CD14-positive monocyte (primary cell): ENCODE measurements around the gene CRYGA. TPM values are rescaled to one million over a fixed set of nuclear protein-coding genes. Genes with fewer than 3 reads are reported as not detected.
"Not testable (repeated sequence)": the region's sequence is repeated elsewhere in the genome, so short reads cannot be mapped to it uniquely, and the experiment has no call there.

Experiments
- DNase-seq, 3 donors: peaks; one replicate each; pipeline ENCODE4 v3.0.0-alpha.2; 2011 to 2022
- H2AFZ ChIP-seq: 2 replicates; pipeline ENCODE4 v1.6.0; 2012; ENCODE audit warnings: mild to moderate bottlenecking, low read depth, low read length, inconsistent platforms; ENCODE audit not compliant: insufficient read depth, poor library complexity, severe bottlenecking
- H3K27ac ChIP-seq, 2 donors: 1 replicate in 1 of 2; 2 replicates in 1 of 2; pipeline ENCODE4 v1.5.1; 2012 to 2013; ENCODE audit warnings: low read length in 2 of 2, control low read depth in 1 of 2, inconsistent platforms in 1 of 2, low read depth in 1 of 2, mild to moderate bottlenecking in 1 of 2
- H3K27me3 ChIP-seq, 2 donors: one replicate each; pipeline versions ENCODE4 v1.6.0 to v1.6.1; 2011 to 2013; ENCODE audit warnings: low read length in 2 of 2; ENCODE audit not compliant: control insufficient read depth in 2 of 2, insufficient read depth in 2 of 2
- H3K36me3 ChIP-seq, 2 donors: replicated peaks in 1 of 2; 1 replicate in 1 of 2; 2 replicates in 1 of 2; pipeline versions ENCODE4 v1.5.1 to v1.6.1; 2012 to 2013; ENCODE audit warnings: low read length in 2 of 2, control low read depth in 1 of 2, inconsistent platforms in 1 of 2, mild to moderate bottlenecking in 1 of 2; ENCODE audit not compliant: insufficient read depth in 2 of 2, control insufficient read depth in 1 of 2
- H3K4me1 ChIP-seq, 2 donors: 1 replicate in 1 of 2; 2 replicates in 1 of 2; pipeline versions ENCODE4 v1.5.1 to v1.6.1; 2012 to 2013; ENCODE audit warnings: low read length in 2 of 2, control low read depth in 1 of 2, inconsistent platforms in 1 of 2, mild to moderate bottlenecking in 1 of 2, moderate library complexity in 1 of 2; ENCODE audit not compliant: insufficient read depth in 2 of 2, control insufficient read depth in 1 of 2
- H3K4me2 ChIP-seq: replicated peaks from 2 replicates; pipeline ENCODE3; 2012; ENCODE audit warnings: low read length, moderate library complexity, mild to moderate bottlenecking; ENCODE audit not compliant: poor library complexity, severe bottlenecking; ENCODE audit errors: extremely low read depth
- H3K4me3 ChIP-seq, 3 experiments: fragments of 200-600 bp in 1 of 3; sonication (generic) in 1 of 3; replicated peaks in 1 of 3; 1 replicate in 2 of 3; 2 replicates in 1 of 3; pipeline ENCODE4 v1.5.1; 2011 to 2013; ENCODE audit warnings: low read length in 3 of 3, mild to moderate bottlenecking in 3 of 3, control low read depth in 2 of 3, low read depth in 2 of 3, inconsistent platforms in 1 of 3, moderate library complexity in 1 of 3
- H3K79me2 ChIP-seq: 2 replicates; pipeline ENCODE4 v1.6.0; 2012; ENCODE audit warnings: mild to moderate bottlenecking, control low read depth, inconsistent platforms, low read length, moderate library complexity; ENCODE audit not compliant: insufficient read depth
- H3K9ac ChIP-seq: 2 replicates; pipeline ENCODE4 v1.6.0; 2017; ENCODE audit warnings: low read length, mild to moderate bottlenecking; ENCODE audit not compliant: insufficient read depth, poor library complexity, severe bottlenecking
- H3K9me3 ChIP-seq, 2 donors: replicated peaks in 1 of 2; 1 replicate in 1 of 2; 2 replicates in 1 of 2; pipeline versions ENCODE4 v1.5.1 to v1.6.1; 2012 to 2013; ENCODE audit warnings: low read length in 2 of 2, control low read depth in 1 of 2; ENCODE audit not compliant: control insufficient read depth in 1 of 2, insufficient read depth in 1 of 2
- H4K20me1 ChIP-seq: 2 replicates; pipeline ENCODE4 v1.6.0; 2012; ENCODE audit warnings: mild to moderate bottlenecking, low read length, control low read depth, moderate library complexity; ENCODE audit not compliant: insufficient read depth
- H3K27ac Mint-ChIP-seq, 7 donors: one replicate each; pipeline ENCODE4 v1.8.0; 2020; ENCODE audit warnings: mild to moderate bottlenecking in 7 of 7, mixed read lengths in 7 of 7, moderate library complexity in 6 of 7, inconsistent platforms in 2 of 7
- H3K27me3 Mint-ChIP-seq, 3 donors: one replicate each; pipeline ENCODE4 v1.8.0; 2021 to 2022; ENCODE audit warnings: low read depth in 3 of 3, mild to moderate bottlenecking in 3 of 3, mixed read lengths in 3 of 3, moderate library complexity in 3 of 3, inconsistent platforms in 1 of 3
- H3K36me3 Mint-ChIP-seq, 2 donors: one replicate each; pipeline ENCODE4 v1.8.0; 2020; ENCODE audit warnings: mixed read lengths in 2 of 2, inconsistent platforms in 1 of 2, mild to moderate bottlenecking in 1 of 2
- H3K4me1 Mint-ChIP-seq: one replicate; pipeline ENCODE4 v1.8.0; 2020; ENCODE audit warnings: mild to moderate bottlenecking, mixed read lengths
- H3K4me3 Mint-ChIP-seq, 2 donors: one replicate each; pipeline ENCODE4 v1.8.0; 2020; ENCODE audit warnings: mild to moderate bottlenecking in 2 of 2, mixed read lengths in 2 of 2, moderate library complexity in 1 of 2
- H3K9me3 Mint-ChIP-seq, 7 donors: one replicate each; pipeline ENCODE4 v1.8.0; 2020 to 2022; ENCODE audit warnings: mixed read lengths in 7 of 7, mild to moderate bottlenecking in 6 of 7, moderate library complexity in 6 of 7, inconsistent platforms in 2 of 7
- WGBS: methylation state at CpG from one replicate; pipeline ENCODE4 v1.1.5; 2013; ENCODE audit warnings: missing lambda C conversion rate; ENCODE audit not compliant: insufficient coverage; 5-methylcytosine and 5-hydroxymethylcytosine counted together
- intact Hi-C, 2 donors: fragments of 100-400 bp; cut with micrococcal nuclease; formaldehyde crosslinking; loops; one replicate each; pipeline versions ENCODE4 v1.15.0 to v1.15.1; 2023
- polyA plus RNA-seq, 3 donors: library from polyadenylated mRNA; depleted of rRNA in 1 of 3; unstranded in 2 of 3; stranded (reverse) in 1 of 3; fragments of 300-500 nt in 2 of 3; fragments of >200 nt in 1 of 3; fragmentation: Illumina TruSeq in 2 of 3; gene quantifications; 1 replicate in 2 of 3; 2 replicates in 1 of 3; pipeline ENCODE4 v1.2.3, GENCODE V29; 2012 to 2021
- TF ChIP-seq, protein P1 (sequence below): fragments of 200-600 bp; IDR thresholded peaks from one replicate; pipeline ENCODE4 v1.8.0; 2022; ENCODE audit warnings: antibody characterized with exemption, mild to moderate bottlenecking

The CRYGA gene
- polyA plus RNA-seq, 3 donors = not detected

DNA sequence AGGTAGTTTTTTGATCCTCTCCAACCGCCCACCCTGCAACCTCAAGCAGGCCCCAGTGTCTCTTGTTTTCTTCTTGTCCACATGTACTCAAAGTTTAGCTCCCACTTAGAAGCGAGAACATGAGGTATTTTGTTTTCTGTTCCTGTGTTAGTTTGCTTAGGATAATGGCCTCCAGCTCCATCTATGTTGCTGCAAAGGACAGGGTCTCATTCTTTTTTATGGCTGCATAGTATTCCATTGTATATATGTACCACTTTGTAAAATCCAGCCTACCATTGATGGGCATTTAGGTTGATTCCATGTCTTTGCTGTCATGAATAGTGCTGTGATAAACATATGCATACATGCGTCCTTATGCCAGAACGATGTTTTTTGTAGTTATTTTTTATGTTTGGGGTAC, 36.3 kb downstream of the CRYGA start:
- no peaks in the 10 kb centered on the region for H3K79me2 ChIP-seq
- H3K36me3 Mint-ChIP-seq = peaks cover 0 to 1% of the 10 kb centered on the region in 2 donors
- intact Hi-C loops = no loop called here

GRCh38 chr2:208125251-208125650, 38.1 kb downstream of the CRYGA start:
- Mint-ChIP-seq H3K27ac (no peak overlapping the region), H3K4me1 (peaks cover 19% of the 10 kb centered on the region), H3K4me3 (peak overlapping the region in 1 of 2 donors; percentile 91), H3K36me3 (peaks cover 0 to 1% of the 10 kb centered on the region in 2 donors), H3K9me3 (peaks cover 0 to 2% (median 0%) of the 10 kb centered on the region in 7 donors), H3K27me3 (peaks cover 4 to 18% (median 12%) of the 10 kb centered on the region in 3 donors)
- intact Hi-C loops = no loop called here
- no peak for DNase-seq
- Histone ChIP-seq H3K4me1 (peaks cover 4 to 11% of the 10 kb centered on the region in 2 donors), H3K27ac (no peak overlapping the region), H3K9me3 (no peaks in the 10 kb centered on the region), H4K20me1 (no peaks in the 10 kb centered on the region), H2AFZ (no peak overlapping the region), H3K4me3 (no peak overlapping the region), H3K9ac (no peak overlapping the region), H3K27me3 (peaks cover 2 to 3% of the 10 kb centered on the region in 2 donors), H3K4me2 (no peak overlapping the region), H3K79me2 (no peaks in the 10 kb centered on the region), H3K36me3 (no peaks in the 10 kb centered on the region)
- WGBS = 91% methylated on average over 4 of the region's 4 CpGs
- TF ChIP-seq, protein P1, sequence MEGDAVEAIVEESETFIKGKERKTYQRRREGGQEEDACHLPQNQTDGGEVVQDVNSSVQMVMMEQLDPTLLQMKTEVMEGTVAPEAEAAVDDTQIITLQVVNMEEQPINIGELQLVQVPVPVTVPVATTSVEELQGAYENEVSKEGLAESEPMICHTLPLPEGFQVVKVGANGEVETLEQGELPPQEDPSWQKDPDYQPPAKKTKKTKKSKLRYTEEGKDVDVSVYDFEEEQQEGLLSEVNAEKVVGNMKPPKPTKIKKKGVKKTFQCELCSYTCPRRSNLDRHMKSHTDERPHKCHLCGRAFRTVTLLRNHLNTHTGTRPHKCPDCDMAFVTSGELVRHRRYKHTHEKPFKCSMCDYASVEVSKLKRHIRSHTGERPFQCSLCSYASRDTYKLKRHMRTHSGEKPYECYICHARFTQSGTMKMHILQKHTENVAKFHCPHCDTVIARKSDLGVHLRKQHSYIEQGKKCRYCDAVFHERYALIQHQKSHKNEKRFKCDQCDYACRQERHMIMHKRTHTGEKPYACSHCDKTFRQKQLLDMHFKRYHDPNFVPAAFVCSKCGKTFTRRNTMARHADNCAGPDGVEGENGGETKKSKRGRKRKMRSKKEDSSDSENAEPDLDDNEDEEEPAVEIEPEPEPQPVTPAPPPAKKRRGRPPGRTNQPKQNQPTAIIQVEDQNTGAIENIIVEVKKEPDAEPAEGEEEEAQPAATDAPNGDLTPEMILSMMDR = no peak

More for the DNA sequence above, 36.3 kb downstream of the CRYGA start:
- no peak overlapping the region for H3K4me2 ChIP-seq
- H3K4me3 Mint-ChIP-seq = no peak overlapping the region
- no peak overlapping the region for H3K9ac ChIP-seq
- no peaks in the 10 kb centered on the region for H3K9me3 ChIP-seq
- TF ChIP-seq, protein P1 = no peak
- peaks cover 4 to 18% (median 13%) of the 10 kb centered on the region in 3 donors for H3K27me3 Mint-ChIP-seq
- no CpG with 5 or more reads among the region's 4 CpGs for WGBS
- no peaks in the 10 kb centered on the region for H4K20me1 ChIP-seq
- no peaks in the 10 kb centered on the region for H3K36me3 ChIP-seq
- H3K4me1 Mint-ChIP-seq = peaks cover 19% of the 10 kb centered on the region
- H3K4me3 ChIP-seq = no peak overlapping the region
- no peak overlapping the region for H3K27ac ChIP-seq
- H3K9me3 Mint-ChIP-seq = peaks cover 0 to 1% (median 0%) of the 10 kb centered on the region in 7 donors
- no peak overlapping the region for H2AFZ ChIP-seq
- peaks cover 2 to 3% of the 10 kb centered on the region in 2 donors for H3K27me3 ChIP-seq
- no peak for DNase-seq
- peaks cover 4 to 11% of the 10 kb centered on the region in 2 donors for H3K4me1 ChIP-seq
- no peak overlapping the region for H3K27ac Mint-ChIP-seq

DNA sequence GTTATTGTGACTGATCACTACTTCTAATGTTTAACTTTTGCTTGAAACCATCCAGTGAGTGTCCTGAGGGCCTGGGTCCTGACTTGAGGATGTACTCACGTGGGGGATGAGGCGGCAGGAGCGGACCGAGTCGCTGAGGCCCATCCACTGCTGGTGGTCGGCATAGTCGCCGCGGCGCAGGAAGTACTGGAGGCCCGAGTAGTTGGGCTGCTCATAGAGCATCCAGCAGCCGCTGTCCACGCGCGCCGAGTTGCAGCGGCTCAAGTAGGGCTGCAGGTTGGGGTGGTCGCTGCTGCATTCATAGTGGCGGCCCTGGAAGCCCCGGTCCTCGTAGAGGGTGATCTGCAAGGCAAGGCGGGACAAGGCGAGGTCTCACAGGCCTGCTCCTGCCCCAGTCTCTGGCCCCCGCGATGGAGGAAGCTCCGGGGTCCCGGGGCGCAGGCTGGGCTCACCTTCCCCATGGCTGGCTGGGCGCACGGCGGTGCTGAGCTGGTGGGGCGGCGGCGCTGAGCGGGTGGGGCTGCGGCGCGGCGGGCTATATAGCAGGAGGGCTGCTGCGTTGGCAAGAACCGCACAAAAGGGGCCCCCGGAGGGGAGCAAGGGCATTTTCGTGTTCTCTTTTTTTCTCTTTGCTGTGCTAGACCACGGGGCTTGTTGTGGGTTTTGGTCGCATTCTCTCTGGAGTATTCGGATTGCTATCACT, 39.2 kb downstream of the CRYGA start, which contains the start of gene CRYGD:
Gene CRYGD (minus strand): TSS at position 512 of the 703 bp plus-strand sequence. CDS start 51 bp downstream, at position 461.
- H4K20me1 ChIP-seq, H3K9me3 ChIP-seq, intact Hi-C loops, H3K36me3 Mint-ChIP-seq, H3K27ac ChIP-seq, H3K79me2 ChIP-seq, H3K9me3 Mint-ChIP-seq, H3K27ac Mint-ChIP-seq, H3K36me3 ChIP-seq, H3K27me3 ChIP-seq: not testable (repeated sequence)
- Histone ChIP-seq H3K4me3 (peak within 1 kb of the TSS; percentile 0 to 67 (median 31)), H3K4me1 (peaks cover 4 to 11% of the 10 kb centered on the region in 2 donors), H2AFZ (peak within 1 kb of the TSS; percentile 71), H3K9ac (peak within 1 kb of the TSS; percentile 8), H3K4me2 (peak within 1 kb of the TSS; percentile 78)
- peaks cover 4 to 19% (median 12%) of the 10 kb centered on the region in 3 donors for H3K27me3 Mint-ChIP-seq
- H3K4me1 Mint-ChIP-seq = peaks cover 19% of the 10 kb centered on the region
- WGBS = 2% methylated on average over 43 of the region's 46 CpGs
- DNase-seq = peak in 1 of 3 donors; percentile 6
- peak within 1 kb of the TSS; percentile 71 to 91 for H3K4me3 Mint-ChIP-seq
